B cell (primary cell): Measurements from ENCODE around the gene TUT1.

Experiments
- CTCF ChIP-seq: fragments of 200-600 bp; IDR thresholded peaks from one replicate; pipeline ENCODE4 v1.8.0; 2022; ENCODE audit warnings: antibody characterized with exemption, mild to moderate bottlenecking
- EZH2 ChIP-seq: IDR thresholded peaks from 2 replicates; pipeline ENCODE4 v1.6.1; 2012; ENCODE audit warnings: borderline replicate concordance, low read depth, mild to moderate bottlenecking, moderate library complexity, low read length; ENCODE audit not compliant: insufficient read depth, poor library complexity, severe bottlenecking

GRCh38 chr11:62621027-62621566 is 29.8 kb upstream of the TUT1 start:
- TF ChIP-seq CTCF (no peak), EZH2 (no peak)
